DMS 273 treated with DMSO at 0.1 percent for 48 hours (cell line): Measurements from ENCODE around the gene LAMTOR4.
"Not testable (repeated sequence)": the region's sequence is repeated elsewhere in the genome, so short reads cannot be mapped to it uniquely, and the experiment has no call there.

ENCODE experiments used
- DNase-seq: peaks from one replicate; lab custom pipeline; 2025; lab: John Stamatoyannopoulos, UW

The LAMTOR4 gene

DNA sequence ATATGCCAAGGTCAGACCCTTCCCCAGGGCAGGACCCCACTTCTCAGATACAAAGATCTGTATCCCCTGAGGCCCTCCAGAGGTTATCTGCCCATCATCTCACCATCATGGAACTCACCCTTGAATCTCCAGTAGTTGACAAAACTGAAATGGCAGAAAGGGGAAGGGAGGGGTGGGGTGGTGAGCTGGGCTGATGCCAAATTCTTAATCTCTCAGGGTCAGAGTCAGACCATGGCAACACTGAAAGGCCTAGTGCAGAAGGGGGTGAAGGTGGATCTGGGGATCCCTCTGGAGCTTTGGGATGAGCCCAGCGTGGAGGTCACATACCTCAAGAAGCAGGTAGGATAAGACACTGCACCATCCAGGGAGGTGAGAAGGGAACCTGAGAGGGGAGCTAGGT, 26.1 kb upstream of the LAMTOR4 start:
- DNase-seq = no peak

DNA sequence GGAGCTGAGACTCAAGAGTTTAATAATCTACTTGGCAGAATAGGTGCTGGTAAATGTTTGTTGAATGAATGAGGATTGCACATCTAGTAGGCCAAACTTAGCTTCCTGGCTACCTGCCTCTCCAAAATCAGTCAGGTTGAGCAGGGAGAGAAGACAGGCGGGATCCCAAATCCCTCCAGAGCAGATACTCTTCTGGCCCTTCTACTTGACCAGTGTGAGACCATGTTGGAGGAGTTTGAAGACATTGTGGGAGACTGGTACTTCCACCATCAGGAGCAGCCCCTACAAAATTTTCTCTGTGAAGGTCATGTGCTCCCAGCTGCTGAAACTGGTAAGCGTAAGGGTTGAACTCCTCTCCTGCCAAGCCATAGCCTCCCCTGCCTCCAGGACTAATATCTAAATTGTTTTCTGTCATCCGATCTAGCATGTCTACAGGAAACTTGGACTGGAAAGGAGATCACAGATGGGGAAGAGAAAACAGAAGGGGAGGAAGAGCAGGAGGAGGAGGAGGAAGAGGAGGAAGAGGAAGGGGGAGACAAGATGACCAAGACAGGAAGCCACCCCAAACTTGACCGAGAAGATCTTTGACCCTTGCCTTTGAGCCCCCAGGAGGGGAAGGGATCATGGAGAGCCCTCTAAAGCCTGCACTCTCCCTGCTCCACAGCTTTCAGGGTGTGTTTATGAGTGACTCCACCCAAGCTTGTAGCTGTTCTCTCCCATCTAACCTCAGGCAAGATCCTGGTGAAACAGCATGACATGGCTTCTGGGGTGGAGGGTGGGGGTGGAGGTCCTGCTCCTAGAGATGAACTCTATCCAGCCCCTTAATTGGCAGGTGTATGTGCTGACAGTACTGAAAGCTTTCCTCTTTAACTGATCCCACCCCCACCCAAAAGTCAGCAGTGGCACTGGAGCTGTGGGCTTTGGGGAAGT, 24.2 kb upstream of the LAMTOR4 start:
- no peak for DNase-seq

DNA sequence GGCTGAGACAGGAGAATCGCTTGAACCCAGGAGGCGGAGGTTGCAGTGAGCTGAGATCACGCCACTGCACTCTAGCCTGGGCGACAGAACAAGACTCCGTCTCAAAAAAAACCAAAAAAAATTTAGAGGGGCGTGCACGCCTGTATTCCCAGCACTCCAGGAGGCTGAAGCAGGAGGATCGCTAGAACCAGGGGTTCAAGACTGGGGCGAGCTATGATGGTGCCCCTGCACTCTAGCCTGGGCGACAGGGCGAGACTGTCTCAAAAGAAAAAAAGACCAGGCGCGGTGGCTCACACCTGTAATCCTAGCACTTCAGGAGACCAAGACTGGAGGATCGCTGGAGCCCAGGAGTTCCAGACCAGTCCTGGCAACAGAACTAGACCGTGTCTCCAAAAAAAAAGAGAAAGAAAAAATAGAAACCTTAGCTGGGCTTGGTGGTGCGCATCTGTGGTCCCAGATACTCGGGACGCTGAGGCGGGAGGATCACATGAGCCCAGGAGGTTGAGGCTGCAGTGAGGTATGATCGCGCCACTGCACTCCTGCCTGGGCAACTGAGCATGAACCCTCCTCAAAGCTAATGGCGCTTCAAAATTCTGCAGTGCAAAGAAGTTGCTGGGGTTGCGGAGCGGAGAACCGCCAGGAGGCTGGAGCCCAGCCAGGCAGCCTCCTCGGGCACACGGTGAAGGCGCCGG, 22.3 kb upstream of the LAMTOR4 start:
- no peak for DNase-seq

DNA sequence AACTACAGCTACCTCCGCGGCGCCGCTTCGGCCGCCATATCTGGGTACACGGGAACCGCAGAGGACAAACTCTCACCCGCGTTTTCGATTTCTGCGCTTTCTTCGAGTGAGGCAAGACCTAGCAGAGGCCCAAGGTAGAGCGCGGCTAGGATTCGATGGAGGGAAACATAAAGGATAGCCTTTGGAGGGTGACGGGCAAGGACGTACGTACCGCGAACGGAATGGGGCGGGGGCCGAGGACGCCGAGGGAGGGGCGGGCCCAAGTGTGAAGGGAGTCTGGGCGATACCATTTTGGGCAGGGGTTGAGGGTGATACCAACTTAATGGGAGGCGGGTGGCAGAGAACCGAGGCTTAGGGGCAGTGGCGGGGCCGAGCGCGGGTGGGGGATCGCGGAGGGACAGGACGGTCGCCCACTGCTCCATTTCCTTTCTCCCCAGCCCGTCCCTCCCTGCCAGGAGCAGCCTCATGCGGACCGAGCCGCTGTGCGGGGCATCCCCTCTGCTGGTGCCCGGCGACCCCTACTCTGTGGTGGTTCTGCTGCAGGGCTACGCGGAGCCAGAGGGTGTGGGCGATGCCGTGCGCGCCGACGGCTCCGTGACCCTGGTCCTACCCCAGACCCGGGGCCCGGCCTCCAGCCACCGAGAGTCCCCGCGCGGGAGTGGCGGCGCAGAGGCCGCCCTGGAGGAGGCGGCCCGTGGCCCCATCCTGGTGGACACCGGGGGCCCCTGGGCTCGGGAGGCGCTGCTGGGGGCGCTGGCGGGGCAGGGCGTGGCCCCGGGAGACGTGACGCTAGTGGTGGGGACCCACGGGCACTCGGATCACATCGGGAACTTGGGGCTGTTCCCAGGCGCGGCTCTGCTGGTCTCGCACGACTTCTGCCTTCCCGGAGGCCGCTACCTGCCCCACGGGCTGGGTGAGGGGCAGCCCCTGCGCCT, 21.5 kb upstream of the LAMTOR4 start, which contains the start of gene MBLAC1:
TSS of gene MBLAC1 (plus strand) at position 37 of the 935 bp plus-strand sequence. CDS start at position 466, 429 bp downstream.
- peak; percentile 95 for DNase-seq

DNA sequence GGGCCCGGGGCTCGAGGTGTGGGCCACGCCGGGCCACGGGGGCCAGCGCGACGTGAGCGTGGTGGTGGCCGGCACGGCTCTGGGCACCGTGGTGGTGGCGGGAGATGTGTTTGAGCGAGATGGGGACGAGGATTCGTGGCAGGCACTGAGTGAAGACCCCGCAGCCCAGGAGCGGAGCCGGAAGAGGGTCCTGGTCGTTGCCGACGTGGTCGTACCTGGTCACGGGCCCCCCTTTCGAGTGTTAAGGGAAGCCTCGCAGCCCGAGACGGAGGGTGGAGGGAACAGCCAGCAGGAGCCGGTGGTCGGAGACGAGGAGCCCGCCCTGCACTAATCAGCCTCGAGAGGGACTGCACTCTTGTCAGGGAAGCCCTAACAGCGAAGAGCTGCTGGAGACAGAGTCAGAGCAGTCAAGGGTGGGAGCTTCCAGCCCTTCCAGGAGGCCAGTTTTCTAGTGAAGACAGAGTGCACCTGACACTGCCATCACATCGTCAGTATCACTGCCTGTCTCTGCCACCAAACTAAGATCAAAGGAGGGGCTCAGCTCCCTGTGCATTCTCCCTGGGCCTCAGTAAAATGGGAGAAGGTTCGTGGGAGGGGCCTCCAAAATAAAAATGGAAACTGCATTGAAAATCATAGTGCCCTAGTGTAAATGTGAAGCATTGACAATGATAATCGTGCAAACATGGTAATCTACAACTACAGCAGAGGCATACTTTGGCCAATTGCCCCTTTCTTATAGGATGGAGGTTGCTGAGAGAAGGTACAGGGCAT, 20.7 kb upstream of the LAMTOR4 start:
- no peak for DNase-seq

DNA sequence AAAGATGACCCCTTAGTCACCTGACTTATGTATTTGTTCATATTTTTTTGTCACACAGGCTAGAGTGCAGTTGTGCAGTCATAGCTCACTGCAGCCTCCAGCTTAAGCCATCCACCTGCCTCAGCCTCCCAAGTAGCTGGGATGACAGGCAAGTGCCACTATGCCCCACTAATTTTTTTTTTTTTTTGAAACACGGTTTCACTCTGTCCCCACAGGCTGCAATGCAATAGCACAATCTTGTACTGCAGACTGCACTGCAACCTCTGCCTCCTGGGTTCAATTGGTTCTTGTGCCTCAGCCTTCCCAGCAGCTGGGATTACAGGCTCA, 20.1 kb upstream of the LAMTOR4 start:
- no peak for DNase-seq

DNA sequence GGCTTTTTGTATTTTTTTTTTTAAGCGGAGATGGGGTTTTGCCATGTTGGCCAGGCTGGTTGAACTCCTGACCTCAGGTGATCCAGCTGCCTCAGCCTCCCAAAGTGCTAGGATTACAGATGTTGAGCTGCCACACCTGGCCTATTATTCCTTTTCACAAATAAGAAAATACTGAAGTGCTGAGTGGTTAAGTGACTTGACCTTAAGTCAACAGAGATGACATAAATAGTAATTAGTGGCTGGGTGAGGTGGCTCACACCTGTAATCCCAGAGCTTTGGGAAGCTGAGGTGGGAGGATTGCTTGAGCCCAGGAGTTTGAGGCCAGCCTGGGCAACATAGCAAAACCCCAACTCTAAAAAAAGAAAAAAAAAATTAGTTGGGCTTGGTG, 18.5 kb upstream of the LAMTOR4 start:
- not testable (repeated sequence) for DNase-seq

DNA sequence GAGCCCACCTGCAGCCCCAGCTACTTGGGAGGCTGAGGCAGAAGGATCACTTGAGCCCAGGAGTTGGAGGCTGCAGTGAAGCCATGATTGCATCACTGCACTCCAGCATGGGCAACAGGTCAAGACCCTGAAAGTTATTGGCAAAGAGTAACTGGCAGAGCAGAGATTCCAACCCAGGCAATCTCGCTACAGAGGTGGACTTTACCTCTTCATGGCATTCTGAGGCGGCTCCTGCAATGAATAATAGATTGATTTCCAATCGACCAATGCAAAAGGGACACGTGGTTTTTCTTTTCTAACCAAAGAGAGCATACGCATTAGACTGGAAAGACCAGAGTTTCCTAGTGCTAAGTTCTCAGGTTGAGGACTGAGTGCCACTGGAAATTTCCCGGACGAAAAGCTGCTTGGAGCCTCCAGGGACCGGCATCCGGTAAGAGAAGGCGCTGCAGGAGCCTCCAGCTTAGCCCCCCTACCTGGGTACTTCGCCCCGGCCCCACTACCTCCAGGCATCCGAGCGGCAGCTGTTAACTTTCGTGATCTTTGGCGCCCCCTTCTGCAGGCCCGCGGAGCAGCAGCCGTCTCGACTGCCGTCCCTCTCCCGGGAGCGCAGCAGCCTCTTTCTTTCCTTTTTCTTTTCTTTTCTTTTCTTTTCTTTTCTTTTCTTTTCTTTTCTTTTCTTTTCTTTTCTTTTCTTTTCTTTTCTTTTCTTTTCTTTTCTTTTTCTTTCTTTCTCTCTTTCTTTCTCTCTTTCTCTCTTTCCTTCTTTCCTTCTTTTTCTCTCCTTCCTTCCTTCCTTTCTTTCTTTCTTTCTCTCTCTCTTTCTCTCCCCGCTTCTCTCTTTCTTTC, 17.9 kb upstream of the LAMTOR4 start:
- DNase-seq = peak; percentile 18

DNA sequence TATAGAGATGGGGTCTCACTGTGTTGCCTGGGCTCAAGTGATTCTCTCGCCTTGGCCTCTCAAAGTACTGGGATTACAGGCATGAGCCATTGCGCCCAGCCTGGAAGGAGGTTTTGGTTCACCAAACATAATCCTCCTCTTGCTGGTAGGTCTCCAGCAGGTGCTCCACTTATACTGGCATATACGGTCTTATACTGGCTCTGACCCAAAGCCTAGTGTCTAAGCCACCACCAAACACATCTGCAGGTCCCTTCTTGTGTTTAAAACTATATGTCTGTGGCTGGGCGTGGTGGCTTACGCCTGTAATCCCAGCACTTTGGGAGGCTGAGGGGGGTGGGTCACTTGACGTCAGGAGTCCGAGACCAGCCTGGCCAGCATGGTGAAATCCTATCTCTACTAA, 16.6 kb upstream of the LAMTOR4 start:
- DNase-seq = no peak

DNA sequence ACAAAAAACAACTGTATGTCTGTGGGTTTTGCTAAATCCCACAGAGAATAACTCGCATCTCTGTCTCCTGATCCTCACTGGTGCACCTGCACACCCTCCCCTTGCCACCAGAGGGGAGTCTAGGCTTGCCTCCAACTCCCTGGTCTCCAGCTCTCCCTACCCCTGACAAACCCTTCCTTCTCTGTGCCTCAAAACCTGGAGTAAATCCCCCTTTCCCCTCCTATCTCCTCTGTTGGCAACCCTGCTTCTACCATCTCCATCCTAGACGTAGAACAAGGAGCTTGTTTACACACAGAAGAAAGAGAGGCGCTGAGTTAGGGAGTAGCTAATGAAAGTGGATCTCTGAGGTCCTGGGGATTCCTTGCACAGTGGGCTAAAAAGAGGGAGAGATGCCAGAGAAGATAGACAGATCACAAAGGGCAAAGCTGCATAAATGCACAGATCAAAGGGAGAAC, 16.0 kb upstream of the LAMTOR4 start:
- DNase-seq = peak; percentile 62

DNA sequence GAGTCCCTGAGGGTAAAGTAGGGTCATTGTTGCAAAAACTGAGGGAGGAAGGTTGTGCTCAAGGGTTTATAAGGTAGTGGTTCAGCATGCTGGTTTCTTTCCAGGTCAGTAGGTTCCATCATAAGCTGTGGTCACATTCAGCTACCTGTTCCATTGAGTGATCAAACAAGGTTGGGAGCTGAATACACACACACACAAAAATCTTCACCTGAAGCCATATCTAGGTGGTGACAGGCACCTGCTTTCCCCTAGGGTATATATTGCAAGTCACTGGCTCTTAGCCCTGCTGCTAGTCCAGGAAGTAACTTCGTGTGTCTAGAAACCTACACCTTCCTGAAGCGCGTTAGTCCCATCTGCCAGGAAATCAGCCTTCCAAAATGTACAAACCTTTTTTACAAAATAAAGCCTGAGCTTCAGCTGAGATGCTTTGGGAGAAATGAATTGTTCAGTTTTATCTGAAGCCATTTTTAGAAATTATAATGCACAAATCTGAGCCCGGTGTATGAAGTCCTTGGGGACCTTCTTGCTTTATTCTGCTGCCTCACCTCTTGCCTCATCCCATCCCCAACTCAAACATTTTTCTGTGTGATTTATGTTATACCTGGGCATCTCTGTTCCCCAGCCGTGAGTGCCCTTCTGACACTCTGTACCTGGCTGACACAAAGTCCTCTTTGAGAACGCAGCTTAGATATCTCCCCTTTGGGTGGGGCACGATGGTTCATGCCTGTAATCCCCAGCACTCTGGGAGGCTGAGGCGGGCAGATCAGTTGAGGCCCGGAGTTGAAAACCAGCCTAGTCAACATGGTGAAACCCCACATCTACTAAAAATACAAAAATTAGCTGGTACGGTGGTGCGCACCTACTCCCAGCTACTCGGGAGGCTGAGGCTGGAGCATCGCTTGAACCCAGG, 10.6 kb upstream of the LAMTOR4 start:
- no peak for DNase-seq

DNA sequence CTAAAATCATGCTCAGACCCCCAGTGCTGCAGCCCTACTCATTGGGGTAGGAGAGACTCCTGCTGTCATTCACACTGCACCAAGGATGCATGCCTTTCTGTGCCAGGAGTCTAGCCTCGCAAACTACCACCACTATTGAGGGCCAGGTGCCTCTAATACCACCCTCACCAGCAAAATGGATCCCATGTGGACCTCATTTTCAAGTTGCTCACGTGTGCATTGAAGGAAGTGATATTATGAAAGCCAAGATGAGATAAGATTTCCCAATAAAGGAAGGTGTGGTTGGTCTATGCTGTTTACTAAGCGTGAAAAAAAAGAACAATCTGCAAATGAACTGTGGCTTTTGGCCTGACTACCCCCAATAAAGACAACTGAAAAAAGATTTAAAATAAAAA, 7.2 kb upstream of the LAMTOR4 start:
- no peak for DNase-seq

DNA sequence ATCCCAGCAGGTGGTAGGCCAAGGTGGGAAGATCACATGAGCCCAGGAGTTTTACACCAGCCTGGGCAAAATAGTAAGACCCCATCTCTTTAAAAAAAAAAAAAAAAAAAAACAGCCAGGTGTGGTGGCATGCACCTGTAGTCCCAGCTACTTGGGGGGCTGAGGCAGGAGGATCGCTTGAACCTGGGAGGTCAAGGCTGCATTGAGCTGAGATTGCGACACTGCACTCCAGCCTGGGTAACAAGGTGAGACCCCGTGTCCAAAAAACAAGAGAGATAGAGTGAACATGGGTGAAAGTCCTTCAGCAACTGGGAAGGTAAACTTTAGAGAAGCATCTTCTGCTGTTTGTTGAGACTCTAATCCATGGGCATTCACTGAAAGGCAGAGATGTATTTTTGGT, 6.3 kb upstream of the LAMTOR4 start:
- DNase-seq = no peak

DNA sequence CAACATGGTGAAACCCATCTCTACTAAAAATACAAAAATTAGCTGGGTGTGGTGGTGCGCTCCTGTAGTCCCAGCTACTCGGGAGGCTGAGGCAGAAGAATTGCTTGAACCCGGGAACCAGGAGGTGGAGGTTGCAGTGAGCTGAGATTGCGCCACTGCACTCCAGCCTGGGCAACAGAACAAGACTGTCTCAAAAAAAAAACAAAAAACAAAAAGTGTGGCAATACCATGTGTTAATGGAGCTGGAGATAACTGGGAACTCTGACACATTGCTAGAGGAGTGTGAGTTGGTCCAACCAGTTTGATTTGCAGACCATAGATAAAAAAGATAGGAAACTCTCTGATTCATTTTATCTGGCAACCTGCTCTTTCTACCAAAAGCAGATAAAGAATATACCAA, 2.4 kb upstream of the LAMTOR4 start:
- DNase-seq = not testable (repeated sequence)

DNA sequence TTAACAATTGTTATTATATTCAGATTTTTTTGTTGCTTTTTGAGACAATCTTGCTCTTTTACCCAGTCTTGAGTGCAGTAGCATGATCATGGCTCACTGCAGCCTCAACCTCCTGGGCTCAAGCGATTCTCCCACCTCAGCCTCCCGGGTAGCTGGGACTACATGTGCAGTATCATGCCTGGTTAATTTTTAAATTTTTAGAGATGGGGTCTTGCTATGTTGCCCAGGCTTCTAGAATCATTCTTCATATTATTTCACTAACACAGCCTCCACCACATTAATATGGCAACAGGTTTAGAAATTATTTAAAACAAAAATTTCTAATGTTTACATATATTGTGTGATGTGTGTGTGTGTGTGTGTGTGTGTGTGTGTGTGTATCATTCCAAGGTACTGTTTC, 1.4 kb upstream of the LAMTOR4 start:
- DNase-seq = no peak

DNA sequence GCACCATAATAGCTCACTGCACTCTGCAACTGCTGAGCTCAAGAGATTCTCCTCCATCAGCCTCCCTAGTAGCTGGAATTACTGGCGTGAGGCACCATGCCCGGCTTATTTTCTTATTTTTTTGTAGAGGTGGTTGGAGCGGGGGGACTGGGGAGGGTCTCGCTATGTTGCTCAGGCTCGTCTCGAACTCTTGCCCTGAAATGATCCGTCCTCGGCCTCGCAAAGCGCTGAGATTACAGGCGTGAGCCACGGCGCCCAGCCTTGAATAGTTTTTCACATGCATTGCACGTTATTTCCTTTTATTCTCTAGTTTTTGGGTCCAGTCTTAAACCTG, 526 bp upstream of the LAMTOR4 start:
- no peak for DNase-seq

DNA sequence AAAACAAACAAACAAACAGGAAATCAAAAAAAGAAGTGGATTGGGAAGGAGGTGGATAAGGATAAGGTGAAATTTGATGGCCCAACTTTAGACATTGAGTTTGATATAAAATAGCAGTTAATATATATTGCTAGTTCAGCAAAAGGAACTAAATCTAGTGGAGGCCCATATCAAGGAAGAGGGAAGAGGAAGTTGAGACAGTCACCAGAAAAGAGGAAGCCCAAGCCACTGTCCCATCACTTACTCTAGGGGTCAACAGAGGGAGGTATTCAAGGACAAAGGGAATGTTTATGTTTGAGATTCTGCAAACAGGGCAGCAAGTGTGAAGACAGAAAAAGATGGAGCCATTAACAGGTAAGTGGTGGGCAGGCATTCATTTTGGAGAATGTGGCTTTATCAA, 3.7 kb downstream of the LAMTOR4 start:
- no peak for DNase-seq

DNA sequence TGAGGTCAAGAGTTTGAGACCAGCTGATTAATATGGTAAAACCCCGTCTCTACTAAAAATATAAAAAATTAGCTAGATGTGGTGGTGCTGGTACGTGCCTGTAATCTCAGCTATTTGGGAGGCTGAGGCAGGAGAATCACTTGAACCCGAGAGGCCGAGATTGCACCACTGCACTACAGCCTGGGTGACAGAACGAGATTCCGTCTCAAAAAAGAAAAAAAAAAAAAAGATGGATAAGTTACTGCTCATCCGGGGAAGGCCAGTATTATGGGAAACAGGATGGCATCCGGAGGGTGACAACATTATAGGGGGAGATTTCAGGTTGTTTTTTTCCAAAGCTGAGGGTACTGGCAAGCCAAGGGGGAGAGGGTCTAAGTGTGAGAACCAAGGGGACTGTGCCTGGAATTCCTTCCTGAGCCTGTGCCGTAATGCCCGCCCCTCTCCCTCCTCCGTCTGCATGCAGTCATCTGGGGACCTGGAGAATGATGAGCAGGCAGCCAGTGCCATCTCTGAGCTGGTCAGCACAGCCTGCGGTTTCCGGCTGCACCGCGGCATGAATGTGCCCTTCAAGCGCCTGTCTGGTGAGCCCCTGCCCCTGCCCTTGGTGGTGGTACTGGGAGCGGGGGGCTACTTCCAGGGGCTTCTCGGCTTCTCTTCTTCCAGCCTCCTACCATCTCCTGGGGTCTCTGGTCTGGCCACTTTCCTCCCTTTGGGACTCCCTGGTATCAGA, 4.4 kb downstream of the LAMTOR4 start:
- no peak for DNase-seq
